Stimulated activated CD4-positive, alpha-beta T cell treated with anti-CD3 and anti-CD28 coated beads, TNF-alpha, amount 100 ng/mL, for 48 hours (primary cell): ENCODE measurements around the gene FAM222A.
"Not testable (repeated sequence)": the region's sequence is repeated elsewhere in the genome, so short reads cannot be mapped to it uniquely, and the experiment has no call there.

Experiments
- DNase-seq, 3 donors: peaks; one replicate each; pipeline ENCODE4 v3.0.0-alpha.2; 2020; ENCODE audit warnings: low read depth in 3 of 3

Gene FAM222A

DNA sequence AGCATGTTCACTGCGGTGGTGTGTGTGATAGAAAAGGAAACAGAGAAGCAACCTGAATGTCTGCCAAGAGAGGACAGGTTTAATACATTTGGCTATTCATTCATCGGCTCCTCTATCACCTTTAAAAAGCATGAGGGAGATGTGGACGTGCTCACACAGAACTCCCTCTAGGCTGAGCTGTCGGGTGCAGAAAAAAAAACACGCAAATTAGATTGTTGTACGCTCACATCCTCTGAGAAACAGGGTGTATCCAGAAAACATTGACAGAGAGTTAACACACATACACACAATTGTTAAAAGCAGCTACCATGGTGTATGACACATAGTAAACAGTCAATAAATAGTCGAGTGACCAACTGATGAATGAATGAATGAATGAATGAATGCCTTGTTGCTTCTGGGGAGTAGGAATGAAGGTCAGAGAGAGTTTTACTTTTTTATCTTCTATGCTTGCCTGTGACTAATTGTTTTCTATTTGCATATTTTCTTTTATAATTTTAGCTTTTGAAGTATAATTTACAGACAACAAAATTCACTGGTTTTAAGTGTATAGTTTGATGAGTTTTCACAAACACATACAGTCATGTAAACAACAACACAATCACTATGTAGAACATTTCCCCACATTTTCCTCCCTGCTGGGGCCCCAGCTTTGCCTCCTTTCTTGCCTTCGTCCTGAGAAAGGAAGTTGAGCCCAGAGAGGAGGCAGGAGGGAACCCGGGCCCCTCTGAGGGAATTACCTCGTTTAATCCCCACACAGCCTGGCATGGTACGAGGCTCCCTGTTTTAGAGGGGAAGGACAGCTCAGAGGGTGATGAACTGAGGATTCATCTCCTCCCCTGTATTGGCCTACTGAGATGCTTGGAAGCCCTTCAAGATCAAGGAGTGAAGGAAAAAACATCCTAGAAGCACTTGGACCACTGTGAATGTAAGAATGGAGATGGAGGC, 19.7 kb upstream of the FAM222A start:
- DNase-seq, result no peak

DNA sequence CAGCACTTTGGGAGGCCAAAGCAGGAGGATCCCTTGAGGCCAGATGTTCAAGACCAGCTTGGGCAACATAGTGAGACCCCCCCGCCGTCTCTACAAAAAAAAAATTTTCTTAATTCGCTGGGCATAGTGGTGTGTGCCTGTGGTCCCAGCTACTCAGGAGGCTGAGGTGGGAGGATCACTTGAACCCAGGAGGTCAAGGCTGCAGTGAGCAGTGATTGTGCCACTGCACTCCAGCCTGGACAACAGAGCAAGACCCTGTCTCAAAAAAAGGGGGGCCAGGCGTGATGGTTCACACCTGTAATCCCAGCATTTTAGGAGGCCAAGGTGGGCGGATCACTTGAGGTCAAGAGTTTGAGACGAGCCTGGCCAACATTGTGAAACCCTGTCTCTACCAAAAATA, 19.0 kb upstream of the FAM222A start:
- not testable (repeated sequence) for DNase-seq

DNA sequence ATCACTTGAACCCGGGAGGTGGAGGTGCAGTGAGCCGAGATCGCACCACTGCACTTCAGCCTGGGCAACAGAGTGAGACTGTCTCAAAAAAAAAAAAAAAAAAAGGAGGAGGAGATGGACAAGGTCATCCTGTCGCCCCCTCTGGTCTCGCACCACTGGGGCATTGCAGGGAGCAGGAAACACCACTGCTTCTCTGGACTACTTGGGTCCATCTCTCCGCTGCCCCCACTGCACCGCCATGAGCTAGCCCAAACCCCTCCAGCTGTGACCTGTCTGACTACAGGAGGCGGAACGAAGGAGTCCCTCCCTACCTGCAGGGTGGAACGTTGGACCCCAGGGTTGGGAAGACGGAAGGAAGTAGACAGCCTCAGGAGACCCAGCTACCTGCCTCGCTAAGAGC, 18.2 kb upstream of the FAM222A start:
- no peak for DNase-seq

DNA sequence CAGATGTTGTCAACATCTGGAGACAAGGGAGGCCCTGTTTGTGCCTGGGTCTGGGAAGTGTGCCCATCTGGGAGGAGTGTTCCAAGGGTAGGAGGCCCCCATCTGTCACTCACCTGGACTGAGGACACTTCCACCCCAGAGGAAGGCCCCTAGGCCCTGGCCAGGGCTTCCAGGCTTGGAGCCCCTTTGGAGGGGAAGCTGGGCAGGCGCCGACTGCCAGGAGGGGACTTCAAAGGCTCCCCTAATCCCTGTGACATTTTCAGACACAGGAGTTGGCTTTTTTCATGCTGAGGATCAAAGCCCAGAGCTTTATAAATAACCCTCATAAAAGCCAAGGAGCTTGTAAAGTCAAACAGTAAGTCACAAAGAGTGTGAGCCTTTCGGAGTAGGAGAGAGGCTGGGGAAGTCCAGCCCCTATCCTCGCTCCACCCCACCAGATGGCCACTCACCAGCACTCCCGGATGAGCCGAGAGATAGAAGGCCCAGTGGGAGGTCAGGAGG, 17.6 kb upstream of the FAM222A start:
- no peak for DNase-seq

DNA sequence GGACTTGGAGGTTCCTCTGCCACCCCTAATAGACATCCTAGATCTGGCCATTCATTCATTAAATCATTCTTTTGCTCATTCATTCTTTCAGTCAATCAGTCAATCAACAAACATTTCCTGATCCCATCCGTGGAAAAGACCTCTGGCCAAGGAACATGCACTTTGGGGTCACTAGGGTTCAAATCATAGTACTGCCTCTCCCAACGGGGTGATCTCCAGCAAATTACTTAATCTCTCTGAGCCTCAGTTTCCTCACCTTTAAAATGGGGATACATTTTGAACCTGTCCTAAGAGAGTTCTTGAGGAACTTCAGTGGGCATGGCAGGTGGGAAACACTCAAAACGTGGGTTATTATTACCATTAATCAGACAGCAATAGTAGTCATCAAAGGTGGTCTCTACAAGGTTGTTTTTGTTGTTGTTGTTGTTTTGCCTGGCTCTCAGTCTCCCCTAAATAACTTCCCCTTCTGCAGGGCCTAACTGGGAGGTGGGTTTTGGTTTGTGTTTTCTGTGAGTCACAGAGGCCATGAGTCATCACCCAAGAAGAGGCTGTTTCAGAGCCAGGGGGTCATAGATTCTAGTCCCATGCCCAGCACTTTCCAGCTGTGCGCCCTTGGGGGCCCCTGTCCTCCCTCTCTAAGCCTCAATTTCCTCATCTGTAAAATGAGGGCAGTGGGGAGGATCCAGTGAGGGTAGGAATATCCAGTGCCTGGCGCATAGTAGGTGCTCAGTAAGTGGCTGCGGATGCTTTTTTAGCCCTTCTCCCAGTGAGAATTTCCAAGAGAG, 16.9 kb upstream of the FAM222A start:
- DNase-seq, result no peak

DNA sequence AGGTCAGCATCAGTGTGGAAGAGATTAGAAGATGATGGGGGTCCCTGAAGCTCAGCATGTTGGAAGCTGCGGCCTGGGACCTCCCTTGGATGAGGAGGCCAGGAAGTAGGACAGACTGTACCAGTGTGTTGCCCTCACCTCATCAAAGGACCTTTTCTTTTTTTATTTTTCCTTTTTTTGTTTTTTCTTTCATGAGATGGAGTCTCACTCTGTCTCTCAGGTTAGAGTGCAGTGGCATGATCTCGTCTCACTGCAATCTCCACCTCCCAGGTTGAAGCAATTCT, 16.4 kb upstream of the FAM222A start:
- DNase-seq, result no peak

DNA sequence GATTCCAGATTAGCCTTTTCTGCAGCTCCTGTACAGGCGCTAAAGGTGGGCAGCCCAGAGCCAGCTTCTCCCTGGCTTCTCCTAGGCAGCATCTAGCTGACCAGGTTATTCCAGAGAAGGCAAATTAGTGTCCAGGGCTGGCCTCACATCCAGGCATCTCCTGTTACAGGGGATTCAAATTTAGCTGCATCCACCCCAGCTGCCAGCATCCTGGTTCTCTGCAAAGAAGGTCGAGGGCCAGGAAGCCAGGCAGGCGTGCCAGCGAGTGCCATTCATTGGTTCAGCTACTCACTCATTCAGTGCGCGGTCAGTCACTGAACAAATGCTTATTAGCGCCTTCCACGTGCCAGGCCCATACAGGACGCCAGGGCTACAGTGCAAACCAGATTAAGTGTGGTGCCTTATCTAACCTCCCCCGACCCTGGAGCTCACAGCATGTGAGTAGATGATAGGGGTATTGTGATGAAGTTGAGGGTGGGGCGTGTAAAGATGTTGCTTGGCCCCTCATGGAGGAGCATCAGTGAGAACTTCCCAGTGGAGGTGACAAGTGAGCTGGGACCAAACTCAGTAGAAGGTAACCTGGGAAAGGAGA, 15.7 kb upstream of the FAM222A start:
- DNase-seq, result no peak

DNA sequence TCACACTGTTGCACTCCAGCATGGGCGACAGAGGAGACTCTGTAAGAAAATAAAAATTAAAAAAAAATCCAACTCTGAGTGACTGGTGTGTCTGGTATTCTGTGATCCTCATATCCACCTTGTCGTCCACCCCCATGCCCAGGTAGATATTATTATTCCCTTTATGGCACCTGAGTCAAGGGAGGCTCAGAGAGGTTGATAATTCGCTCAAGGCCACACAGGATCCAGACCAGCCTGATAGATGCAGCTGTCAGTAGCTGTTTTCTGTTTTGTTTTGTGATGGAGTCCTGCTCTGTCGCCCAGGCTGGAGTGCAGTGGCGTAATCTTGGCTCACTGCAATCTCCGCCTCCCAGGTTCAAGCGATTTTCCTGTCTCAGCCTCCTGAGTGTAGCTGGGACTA, 14.8 kb upstream of the FAM222A start:
- no peak for DNase-seq

DNA sequence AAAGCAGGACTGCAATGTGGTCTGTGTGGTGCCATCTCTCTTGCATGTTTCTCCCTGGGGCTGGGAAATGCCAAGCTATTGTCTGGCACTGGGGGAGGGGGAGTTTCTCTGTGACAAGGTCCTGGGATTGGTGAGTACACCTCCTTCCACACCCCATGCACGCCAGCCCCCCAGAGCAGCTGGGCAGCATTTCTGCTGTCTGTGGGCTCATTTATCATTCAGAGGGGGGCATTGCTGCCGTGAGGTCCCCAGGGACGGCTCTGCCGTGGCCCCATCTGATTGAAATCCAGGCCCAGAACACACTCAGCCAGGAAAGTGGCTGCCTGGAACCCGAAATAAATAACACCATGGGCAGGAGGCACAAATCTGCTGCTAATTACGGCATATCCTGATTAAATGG, 12.6 kb upstream of the FAM222A start:
- no peak for DNase-seq

DNA sequence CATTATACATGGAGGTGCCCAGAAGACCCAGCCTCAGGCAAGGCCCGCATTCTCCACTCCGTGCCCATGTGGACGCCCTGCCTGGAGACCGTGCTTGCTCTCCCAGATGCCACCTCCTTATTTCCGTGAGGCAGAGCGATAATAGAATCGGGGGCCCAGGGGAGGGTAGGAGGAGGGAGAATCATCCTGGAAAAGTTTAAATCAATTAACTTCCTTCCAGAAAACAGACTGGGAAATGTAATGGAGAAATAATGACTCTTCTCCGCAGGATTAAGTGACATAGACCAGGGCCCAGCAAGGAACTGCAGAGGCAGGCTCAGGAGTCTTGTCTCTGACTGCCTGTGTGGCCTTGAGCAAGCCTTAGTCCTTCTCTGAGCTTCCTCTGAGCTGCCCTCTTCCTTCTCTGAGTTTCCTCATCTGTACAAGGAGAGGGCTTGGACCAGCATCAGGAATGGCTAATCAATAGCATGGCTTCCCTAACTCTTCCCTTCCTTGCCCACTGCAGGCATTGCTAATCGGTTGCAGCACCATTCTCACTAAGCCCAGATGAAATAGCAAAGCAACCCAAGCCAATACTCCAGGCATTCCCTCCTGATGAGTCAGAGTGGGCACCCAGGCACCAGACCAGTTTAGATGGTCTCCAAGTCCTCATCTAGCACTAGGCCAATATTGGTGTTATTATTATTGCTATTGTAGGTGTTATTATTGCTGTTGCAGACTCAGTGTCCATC, 11.3 kb upstream of the FAM222A start:
- DNase-seq, result no peak

DNA sequence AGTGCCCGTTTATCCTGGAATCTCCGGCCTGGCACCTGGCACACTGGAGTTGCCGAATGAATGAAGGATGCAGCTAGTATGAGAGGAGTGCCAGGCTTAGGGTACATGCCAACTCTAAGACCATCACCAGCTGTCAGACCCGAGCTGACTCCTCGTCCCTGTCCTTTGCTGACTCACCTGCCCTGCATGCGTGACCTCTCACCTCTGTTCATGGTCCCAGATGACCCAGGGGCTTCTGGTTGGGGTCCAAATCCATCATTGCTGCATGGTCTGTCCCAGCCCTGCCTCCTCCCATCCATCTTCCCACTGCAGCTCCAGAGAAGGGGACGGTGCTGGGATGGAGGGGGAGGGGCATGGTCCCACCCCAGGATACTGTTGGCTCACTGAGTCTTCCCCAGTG, 9.9 kb upstream of the FAM222A start:
- no peak for DNase-seq

DNA sequence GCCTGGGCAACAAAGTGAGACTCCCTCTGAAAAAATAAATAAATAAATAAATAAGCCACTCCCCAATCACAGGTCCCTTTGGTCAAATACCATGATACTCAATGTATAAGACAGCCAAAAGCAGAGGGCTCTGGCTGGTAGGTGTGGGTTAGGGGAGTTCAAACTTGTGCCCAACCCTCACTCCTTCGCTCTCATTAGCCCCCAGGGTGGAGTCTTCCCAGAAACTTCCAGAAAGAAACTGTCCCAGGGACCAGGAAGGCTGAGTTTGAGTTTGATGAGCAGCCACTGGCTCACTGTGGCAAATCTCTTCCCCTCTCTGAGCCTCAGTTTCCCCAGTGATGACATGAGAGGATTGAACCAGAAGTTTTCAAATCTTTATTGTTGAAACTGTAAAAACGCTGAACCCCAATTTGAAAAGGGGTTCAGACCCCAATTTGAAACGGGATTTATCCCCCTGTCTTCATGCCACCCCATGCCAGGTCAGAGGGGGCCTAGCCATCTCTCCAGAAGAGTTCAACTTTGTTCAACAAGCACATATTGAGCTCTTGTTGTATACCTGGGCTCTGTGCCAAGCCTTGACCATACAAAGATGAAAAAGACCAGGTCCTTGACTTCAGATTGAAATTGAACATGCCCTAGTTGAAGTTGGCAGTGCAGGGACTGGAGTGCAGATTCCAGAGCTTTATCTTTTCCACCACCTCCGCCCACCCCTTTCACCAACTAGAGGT, 9.1 kb upstream of the FAM222A start:
- DNase-seq, result no peak

DNA sequence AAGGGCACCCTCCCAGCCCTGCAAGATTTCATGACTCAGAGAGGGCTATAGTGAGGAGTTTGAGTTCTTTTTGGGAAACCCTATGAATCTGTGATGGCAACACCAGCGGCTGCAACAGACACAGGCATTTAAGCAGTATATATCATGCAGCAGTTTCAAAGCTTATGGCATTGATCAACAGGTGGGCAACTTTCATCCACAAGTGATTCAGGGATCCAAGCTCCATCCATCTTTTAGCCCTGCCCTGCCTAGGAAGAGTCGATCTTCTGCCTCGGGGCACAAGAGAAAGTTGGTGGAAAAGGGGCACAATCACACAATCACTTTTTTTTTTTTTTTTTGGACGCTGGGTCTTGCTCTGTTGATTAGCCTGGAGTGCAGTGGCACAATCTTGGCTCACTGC, 8.3 kb upstream of the FAM222A start:
- no peak for DNase-seq

DNA sequence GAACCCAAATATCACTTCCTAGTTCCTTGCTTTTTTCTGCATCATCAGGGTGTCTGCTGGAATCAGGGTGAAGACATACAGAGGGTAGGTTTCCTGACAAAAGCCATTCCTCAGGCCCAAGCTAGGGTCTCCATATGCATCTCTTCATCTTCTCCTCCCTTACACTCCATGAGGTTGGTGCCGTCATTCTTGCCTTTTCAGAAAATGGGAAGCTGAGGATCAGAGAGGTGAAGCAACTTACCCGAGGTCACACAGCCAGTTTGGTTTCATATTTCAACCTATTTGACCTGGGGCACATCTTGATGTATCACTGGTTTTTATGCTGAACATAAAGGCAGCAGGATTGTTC, 7.3 kb upstream of the FAM222A start:
- DNase-seq, result no peak

DNA sequence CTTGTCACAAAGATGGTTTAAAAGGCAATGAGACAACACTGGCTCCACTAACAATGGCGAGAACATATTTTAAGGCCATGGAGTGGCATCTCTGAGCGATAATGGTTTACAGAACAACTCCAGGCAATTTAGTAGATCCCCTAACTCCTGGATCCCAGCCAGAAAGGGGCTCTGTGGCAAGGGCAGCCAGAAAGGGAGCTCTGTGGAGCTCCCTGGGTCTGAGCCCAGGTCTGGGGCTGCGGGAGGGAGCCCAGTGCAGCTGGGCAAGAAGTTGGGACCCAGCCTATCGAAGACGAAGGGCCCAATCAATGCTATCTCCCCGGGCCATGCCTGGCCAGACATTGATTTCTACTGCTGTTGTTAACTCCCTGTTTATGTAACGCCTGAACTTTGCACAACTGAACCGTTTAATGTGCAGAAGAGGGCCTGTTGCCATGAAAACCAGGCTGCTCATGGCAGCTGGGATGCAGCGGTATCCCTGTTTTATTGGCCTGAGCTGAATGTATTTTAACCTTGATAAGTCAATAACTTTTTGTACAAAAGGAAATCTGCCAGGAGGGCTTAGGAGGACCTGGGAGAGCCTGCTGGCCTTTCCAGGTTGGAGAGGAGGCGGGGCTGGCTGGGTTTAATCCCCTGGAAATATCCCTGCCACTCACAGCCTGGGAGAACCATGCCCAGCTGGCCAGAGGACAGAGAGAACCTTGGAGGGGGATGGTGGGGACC, 6.7 kb upstream of the FAM222A start:
- DNase-seq, result no peak

DNA sequence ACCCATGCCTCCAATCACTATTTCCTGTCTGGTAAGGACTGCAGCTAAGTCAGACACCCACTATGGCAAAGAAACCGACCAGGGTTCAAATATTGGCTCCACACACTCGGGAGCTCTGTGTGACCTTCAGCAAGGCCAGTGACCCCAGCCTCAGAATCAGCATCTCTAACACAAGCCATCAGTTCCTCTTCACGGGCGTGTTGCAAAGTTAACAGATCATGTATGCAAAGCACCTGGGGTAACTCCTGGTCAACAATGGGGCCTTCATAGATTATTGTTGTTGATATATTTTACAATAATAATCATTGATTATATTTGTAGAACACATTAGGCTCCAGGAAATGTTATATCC, 6.2 kb upstream of the FAM222A start:
- DNase-seq, result no peak

DNA sequence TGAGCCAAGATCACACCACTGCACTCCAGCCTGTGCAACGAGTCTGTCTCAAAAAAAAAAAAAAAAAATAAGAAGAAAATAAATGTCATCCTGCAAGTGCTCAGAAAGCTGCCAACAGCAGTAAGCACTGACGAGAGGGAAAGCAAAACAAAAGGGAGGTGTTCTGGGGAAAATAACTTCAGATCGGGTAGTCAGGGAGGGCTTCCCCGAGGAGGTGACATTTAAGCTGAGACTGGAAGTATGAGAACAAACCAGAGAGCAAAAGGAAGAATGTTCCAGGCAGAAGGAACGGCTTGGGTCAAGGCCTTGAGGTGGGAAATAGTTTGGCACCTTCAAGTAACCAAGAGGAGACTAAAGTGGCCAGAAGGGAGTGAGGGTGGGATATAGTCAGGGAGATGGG, 4.7 kb upstream of the FAM222A start:
- DNase-seq, result no peak

DNA sequence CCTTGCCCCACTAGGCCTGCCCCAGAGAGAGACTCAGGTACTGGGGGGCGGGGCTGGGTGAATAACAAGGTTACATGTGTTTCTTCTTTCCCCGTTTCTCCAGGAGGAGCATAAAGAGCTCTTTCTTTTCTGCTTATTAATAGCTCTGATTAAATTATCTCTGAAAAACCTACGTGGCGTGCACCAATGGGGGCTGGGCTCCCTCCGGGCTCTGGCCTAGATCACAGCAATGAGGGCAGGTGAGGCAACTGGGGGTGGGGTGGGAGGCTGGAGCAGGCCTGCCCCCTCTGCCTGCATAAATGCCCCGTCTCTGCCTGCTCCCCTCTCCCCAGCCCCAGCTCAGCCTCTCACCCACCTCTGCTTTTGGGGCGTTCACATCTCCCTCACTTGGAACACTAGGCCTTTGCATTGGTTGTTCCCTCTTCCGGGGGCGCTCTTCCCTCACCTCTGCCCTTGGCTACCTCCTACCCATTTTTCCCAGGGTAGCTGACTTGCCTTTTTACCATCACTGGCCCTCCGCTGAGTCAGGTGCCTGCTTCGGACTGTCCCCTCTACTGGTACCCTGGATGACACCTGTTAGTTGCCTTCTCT, 4.1 kb upstream of the FAM222A start:
- no peak for DNase-seq

DNA sequence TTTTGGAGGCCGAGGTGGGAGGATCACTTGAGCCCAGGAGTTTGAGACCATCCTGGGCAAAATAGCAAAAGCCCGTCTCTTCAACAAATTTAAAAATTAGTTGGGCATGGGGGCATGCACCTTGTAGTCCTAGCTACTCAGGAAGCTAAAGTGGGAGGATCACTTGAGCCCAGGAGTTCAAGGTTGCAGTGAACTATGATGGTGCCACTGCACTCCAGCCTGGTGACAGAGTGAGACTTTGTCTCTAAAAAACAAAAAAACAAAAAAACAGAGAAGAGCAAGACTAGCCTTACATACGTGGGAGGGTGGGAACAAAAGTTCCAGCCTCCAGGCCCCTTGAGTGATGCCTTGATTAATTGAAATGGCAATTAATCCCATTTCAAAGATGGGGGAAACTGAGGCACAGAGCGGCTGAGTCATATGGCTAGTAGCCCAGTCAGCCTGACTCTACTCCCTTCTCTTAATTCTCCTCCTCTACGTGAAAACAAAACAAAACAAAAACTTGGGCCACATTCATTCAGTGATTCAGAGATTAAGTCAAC, 3.3 kb upstream of the FAM222A start:
- no peak for DNase-seq
